Right lobe of liver (tissue), 4 donors: ENCODE data around the gene RBM33.

Experiments
- POLR2A ChIP-seq: fragments of 450-650 bp; IDR thresholded peaks from one replicate; pipeline ENCODE4 v1.6.1; 2017; ENCODE audit warnings: antibody characterized with exemption, mild to moderate bottlenecking
- TF ChIP-seq, protein P1 (sequence below), 4 donors: fragments of 200-600 bp in 3 of 4; fragments of 450-650 bp in 1 of 4; IDR thresholded peaks; one replicate each; pipeline versions ENCODE4 v1.5.1 to v1.8.0; 2016 to 2022; ENCODE audit warnings: antibody characterized with exemption in 4 of 4, mild to moderate bottlenecking in 2 of 4
- donor health status: DM: no; HTN: no; CAD: no.
- donor health status: DM: no; HTN: no; CAD: no.
- donor health status: DM: no; HTN: yes; CAD: no.

- TF ChIP-seq, protein P1, sequence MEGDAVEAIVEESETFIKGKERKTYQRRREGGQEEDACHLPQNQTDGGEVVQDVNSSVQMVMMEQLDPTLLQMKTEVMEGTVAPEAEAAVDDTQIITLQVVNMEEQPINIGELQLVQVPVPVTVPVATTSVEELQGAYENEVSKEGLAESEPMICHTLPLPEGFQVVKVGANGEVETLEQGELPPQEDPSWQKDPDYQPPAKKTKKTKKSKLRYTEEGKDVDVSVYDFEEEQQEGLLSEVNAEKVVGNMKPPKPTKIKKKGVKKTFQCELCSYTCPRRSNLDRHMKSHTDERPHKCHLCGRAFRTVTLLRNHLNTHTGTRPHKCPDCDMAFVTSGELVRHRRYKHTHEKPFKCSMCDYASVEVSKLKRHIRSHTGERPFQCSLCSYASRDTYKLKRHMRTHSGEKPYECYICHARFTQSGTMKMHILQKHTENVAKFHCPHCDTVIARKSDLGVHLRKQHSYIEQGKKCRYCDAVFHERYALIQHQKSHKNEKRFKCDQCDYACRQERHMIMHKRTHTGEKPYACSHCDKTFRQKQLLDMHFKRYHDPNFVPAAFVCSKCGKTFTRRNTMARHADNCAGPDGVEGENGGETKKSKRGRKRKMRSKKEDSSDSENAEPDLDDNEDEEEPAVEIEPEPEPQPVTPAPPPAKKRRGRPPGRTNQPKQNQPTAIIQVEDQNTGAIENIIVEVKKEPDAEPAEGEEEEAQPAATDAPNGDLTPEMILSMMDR (IDR thresholded peaks at IDR 0.05): no peak
- no peak for TF ChIP-seq POLR2A
Observed at GRCh38 chr7:155714702-155715101, 70.2 kb downstream of the RBM33 start.
